ENCODE results near the gene TRDN.

DNA sequence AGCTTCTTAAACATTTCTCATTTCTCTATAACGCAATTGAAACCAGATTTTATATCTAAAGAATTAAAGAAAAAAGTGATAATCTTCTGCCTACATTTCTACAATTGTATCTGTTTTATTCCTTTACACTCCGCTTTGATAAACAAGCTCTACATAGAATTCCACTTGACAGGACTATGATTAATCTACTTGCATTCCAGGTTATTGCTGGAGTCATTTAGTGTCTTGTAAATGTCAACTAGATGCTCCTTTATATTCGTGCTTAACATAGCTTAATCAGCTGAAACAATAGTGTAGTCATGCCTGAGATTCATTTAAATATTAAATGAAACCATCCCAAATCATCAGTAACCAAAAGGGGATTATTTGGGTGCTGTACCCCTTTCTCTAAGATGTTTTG is 284.0 kb downstream of the TRDN start:
- TF ChIP-seq, protein P1, sequence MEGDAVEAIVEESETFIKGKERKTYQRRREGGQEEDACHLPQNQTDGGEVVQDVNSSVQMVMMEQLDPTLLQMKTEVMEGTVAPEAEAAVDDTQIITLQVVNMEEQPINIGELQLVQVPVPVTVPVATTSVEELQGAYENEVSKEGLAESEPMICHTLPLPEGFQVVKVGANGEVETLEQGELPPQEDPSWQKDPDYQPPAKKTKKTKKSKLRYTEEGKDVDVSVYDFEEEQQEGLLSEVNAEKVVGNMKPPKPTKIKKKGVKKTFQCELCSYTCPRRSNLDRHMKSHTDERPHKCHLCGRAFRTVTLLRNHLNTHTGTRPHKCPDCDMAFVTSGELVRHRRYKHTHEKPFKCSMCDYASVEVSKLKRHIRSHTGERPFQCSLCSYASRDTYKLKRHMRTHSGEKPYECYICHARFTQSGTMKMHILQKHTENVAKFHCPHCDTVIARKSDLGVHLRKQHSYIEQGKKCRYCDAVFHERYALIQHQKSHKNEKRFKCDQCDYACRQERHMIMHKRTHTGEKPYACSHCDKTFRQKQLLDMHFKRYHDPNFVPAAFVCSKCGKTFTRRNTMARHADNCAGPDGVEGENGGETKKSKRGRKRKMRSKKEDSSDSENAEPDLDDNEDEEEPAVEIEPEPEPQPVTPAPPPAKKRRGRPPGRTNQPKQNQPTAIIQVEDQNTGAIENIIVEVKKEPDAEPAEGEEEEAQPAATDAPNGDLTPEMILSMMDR (IDR thresholded peaks at IDR 0.05) = no peak
- TF ChIP-seq ZNF396 (CRISPR knock-in tag; IDR thresholded peaks at IDR 0.05; ENCODE audit: borderline replicate concordance) (no peak), ESRRA (CRISPR knock-in tag; IDR thresholded peaks at IDR 0.05; ENCODE audit: borderline replicate concordance) (no peak)
